Measurements from ENCODE around the gene WWC1. TPM values are rescaled to one million over a fixed set of nuclear protein-coding genes. Genes with fewer than 3 reads are reported as not detected.
A peak's percentile ranks its signal among the peaks of the same experiment; 100 is the strongest.

WWC1 gene
- total and polyA plus RNA-seq, 2 experiments from 2014 or later = 27.6 to 27.8 TPM

GRCh38 chr5:168327451-168327850 lies 36.0 kb downstream of the WWC1 start:
- peaks cover 74% of the 10 kb centered on the region for H3K79me2 ChIP-seq
- peaks cover 4% of the 10 kb centered on the region for H4K20me1 ChIP-seq (ENCODE audit: insufficient read depth, poor library complexity, severe bottlenecking)
- H3K4me1 ChIP-seq (ENCODE audit: insufficient read depth) = peaks cover 32% of the 10 kb centered on the region
- H3K36me3 ChIP-seq (replicated peaks; ENCODE audit: insufficient read depth, low read depth) = no peaks in the 10 kb centered on the region
- H3K4me3 ChIP-seq = no peak overlapping the region
- peak overlapping the region; percentile 4 for H3K27ac ChIP-seq
- 64% methylated on average over 2 of the region's 2 CpGs for WGBS (ENCODE audit: low lambda C conversion rate, missing lambda C conversion rate)
- H3K4me2 ChIP-seq = no peak overlapping the region
- no peak for DNase-seq (ENCODE audit: low spot score)
- no peak overlapping the region for H2AFZ ChIP-seq
- no peaks in the 10 kb centered on the region for H3K9me2 ChIP-seq (replicated peaks; ENCODE audit: insufficient read depth)
- no peaks in the 10 kb centered on the region for H3K27me3 ChIP-seq
- TF ChIP-seq EZH2 (IDR thresholded peaks at IDR 0.05; ENCODE audit: borderline replicate concordance) (no peak), EZH2phosphoT487 (IDR thresholded peaks at IDR 0.05; ENCODE audit: low read depth, severe bottlenecking, unreplicated experiment) (no peak)
- TF ChIP-seq, protein P1, sequence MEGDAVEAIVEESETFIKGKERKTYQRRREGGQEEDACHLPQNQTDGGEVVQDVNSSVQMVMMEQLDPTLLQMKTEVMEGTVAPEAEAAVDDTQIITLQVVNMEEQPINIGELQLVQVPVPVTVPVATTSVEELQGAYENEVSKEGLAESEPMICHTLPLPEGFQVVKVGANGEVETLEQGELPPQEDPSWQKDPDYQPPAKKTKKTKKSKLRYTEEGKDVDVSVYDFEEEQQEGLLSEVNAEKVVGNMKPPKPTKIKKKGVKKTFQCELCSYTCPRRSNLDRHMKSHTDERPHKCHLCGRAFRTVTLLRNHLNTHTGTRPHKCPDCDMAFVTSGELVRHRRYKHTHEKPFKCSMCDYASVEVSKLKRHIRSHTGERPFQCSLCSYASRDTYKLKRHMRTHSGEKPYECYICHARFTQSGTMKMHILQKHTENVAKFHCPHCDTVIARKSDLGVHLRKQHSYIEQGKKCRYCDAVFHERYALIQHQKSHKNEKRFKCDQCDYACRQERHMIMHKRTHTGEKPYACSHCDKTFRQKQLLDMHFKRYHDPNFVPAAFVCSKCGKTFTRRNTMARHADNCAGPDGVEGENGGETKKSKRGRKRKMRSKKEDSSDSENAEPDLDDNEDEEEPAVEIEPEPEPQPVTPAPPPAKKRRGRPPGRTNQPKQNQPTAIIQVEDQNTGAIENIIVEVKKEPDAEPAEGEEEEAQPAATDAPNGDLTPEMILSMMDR (IDR thresholded peaks at IDR 0.05; ENCODE audit: poor library complexity) = no peak
- H3K9me3 ChIP-seq (ENCODE audit: low read depth) = no peaks in the 10 kb centered on the region

GRCh38 chr5:168327994-168328393 lies 36.5 kb downstream of the WWC1 start:
- peaks cover 32% of the 10 kb centered on the region for H3K4me1 ChIP-seq (ENCODE audit: insufficient read depth)
- H3K9me3 ChIP-seq (ENCODE audit: low read depth) = no peaks in the 10 kb centered on the region
- 81% methylated on average over 4 of the region's 4 CpGs for WGBS (ENCODE audit: low lambda C conversion rate, missing lambda C conversion rate)
- H3K4me2 ChIP-seq = peak overlapping the region; percentile 66
- peak; percentile 37 for DNase-seq (ENCODE audit: low spot score)
- no peaks in the 10 kb centered on the region for H3K27me3 ChIP-seq
- peak overlapping the region; percentile 78 for H3K27ac ChIP-seq
- TF ChIP-seq EZH2 (IDR thresholded peaks at IDR 0.05; ENCODE audit: borderline replicate concordance) = no peak
- TF ChIP-seq, protein P1 (IDR thresholded peaks at IDR 0.05; ENCODE audit: poor library complexity) = no peak
- H3K4me3 ChIP-seq = no peak overlapping the region
- peaks cover 4% of the 10 kb centered on the region for H4K20me1 ChIP-seq (ENCODE audit: insufficient read depth, poor library complexity, severe bottlenecking)
- no peaks in the 10 kb centered on the region for H3K36me3 ChIP-seq (replicated peaks; ENCODE audit: insufficient read depth, low read depth)
- no peak overlapping the region for H2AFZ ChIP-seq
- no peaks in the 10 kb centered on the region for H3K9me2 ChIP-seq (replicated peaks; ENCODE audit: insufficient read depth)
- peaks cover 74% of the 10 kb centered on the region for H3K79me2 ChIP-seq

DNA sequence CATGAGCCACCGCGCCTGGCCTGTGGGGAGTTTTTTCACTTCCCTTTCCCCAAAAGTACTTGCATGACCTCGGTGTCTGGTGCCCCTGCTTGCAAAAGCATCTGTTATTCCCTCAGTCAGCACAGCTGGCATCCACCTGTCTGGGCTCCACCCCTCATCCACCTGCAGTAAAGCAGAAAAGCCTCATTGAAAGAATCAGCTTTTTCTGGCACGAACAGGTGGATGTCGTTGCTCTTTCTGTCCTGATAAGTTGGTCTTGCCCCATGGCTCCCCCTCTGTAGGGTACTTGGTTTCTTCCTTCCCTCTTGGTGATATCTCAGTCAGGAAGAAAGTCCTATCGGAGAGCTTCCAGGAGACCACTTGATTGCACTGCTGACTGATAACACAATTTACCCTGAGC lies 37.4 kb downstream of the WWC1 start:
- H3K4me1 ChIP-seq (ENCODE audit: insufficient read depth) = peaks cover 32% of the 10 kb centered on the region
- no peaks in the 10 kb centered on the region for H3K27me3 ChIP-seq
- H3K27ac ChIP-seq = peak overlapping the region; percentile 78
- H3K36me3 ChIP-seq (replicated peaks; ENCODE audit: insufficient read depth, low read depth) = no peaks in the 10 kb centered on the region
- no peaks in the 10 kb centered on the region for H3K9me2 ChIP-seq (replicated peaks; ENCODE audit: insufficient read depth)
- no peak overlapping the region for H3K4me3 ChIP-seq
- no peak for TF ChIP-seq EZH2 (IDR thresholded peaks at IDR 0.05; ENCODE audit: borderline replicate concordance)
- TF ChIP-seq, protein P1 (IDR thresholded peaks at IDR 0.05; ENCODE audit: poor library complexity) = no peak
- TF ChIP-seq EZH2phosphoT487 (IDR thresholded peaks at IDR 0.05; ENCODE audit: low read depth, severe bottlenecking, unreplicated experiment) = no peak
- peak overlapping the region; percentile 66 for H3K4me2 ChIP-seq
- H2AFZ ChIP-seq = no peak overlapping the region
- H3K79me2 ChIP-seq = peaks cover 74% of the 10 kb centered on the region
- WGBS (ENCODE audit: low lambda C conversion rate, missing lambda C conversion rate) = 25% methylated on average over 6 of the region's 6 CpGs
- peaks cover 7% of the 10 kb centered on the region for H4K20me1 ChIP-seq (ENCODE audit: insufficient read depth, poor library complexity, severe bottlenecking)
- no peaks in the 10 kb centered on the region for H3K9me3 ChIP-seq (ENCODE audit: low read depth)
- DNase-seq (ENCODE audit: low spot score) = peak; percentile 75

DNA sequence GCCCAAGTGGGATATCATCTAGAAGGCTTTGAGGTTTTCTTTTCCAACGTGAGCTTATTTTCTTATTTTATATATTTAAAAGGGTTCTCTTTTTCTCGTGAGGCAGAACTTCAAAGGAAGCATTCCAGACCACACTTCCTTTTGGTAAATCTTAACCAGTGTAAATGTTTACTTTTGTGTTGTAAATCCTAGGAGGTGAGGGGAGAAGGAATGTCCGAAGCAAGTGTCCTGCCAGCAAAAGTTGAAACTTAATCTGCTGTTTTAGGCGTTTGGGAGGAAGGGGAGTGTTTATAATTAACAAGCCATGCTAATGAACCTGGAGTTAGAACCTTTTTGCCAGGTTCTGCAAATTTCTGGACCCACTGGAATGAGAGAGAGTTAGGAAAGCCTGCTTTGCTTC lies 37.9 kb downstream of the WWC1 start:
- DNase-seq (ENCODE audit: low spot score) = no peak
- Histone ChIP-seq H3K9me2 (replicated peaks; ENCODE audit: insufficient read depth) (no peaks in the 10 kb centered on the region), H2AFZ (no peak overlapping the region), H4K20me1 (ENCODE audit: insufficient read depth, poor library complexity, severe bottlenecking) (peaks cover 7% of the 10 kb centered on the region), H3K27me3 (no peaks in the 10 kb centered on the region), H3K36me3 (replicated peaks; ENCODE audit: insufficient read depth, low read depth) (no peaks in the 10 kb centered on the region), H3K79me2 (peaks cover 72% of the 10 kb centered on the region), H3K4me3 (no peak overlapping the region), H3K27ac (peak overlapping the region; percentile 78), H3K9me3 (ENCODE audit: low read depth) (no peaks in the 10 kb centered on the region), H3K4me1 (ENCODE audit: insufficient read depth) (peaks cover 32% of the 10 kb centered on the region), H3K4me2 (peak overlapping the region; percentile 66)
- WGBS (ENCODE audit: low lambda C conversion rate, missing lambda C conversion rate) = 4% methylated on average over 4 of the region's 4 CpGs
- no peak for TF ChIP-seq EZH2 (IDR thresholded peaks at IDR 0.05; ENCODE audit: borderline replicate concordance)
- TF ChIP-seq, protein P1 (IDR thresholded peaks at IDR 0.05; ENCODE audit: poor library complexity) = no peak
- TF ChIP-seq EZH2phosphoT487 (IDR thresholded peaks at IDR 0.05; ENCODE audit: low read depth, severe bottlenecking, unreplicated experiment) = no peak
